DMS153 treated with DMSO at 0.1 percent for 48 hours (cell line): Measurements from ENCODE around the gene MCRS1.
"Not testable (repeated sequence)": the region's sequence is repeated elsewhere in the genome, so short reads cannot be mapped to it uniquely, and the experiment has no call there.

Experiments used
- DNase-seq: peaks from one replicate; lab custom pipeline; 2025; ENCODE audit not compliant: unreplicated experiment; lab: John Stamatoyannopoulos, UW

The MCRS1 gene

GRCh38 chr12:49542592-49543160 lies 25.3 kb downstream of the MCRS1 start:
- DNase-seq, result no peak

- no peak for DNase-seq
Measured at GRCh38 chr12:49541911-49542505, 25.9 kb downstream of the MCRS1 start.

- DNase-seq, result no peak
Measured at GRCh38 chr12:49541140-49541861, 26.6 kb downstream of the MCRS1 start.

GRCh38 chr12:49540229-49541139 lies 27.5 kb downstream of the MCRS1 start:
- no peak for DNase-seq

GRCh38 chr12:49539406-49540228 lies 28.3 kb downstream of the MCRS1 start:
- no peak for DNase-seq

GRCh38 chr12:49538510-49539403 lies 29.2 kb downstream of the MCRS1 start, which contains the start of gene KCNH3:
KCNH3 (plus strand) TSS chr12:49539030; CDS start chr12:49539417, 387 bp downstream.
- DNase-seq, result peak; percentile 9

- DNase-seq, result no peak
Measured at GRCh38 chr12:49537752-49538509, 30.0 kb downstream of the MCRS1 start.

- DNase-seq, result no peak
Measured at GRCh38 chr12:49537231-49537751, 30.7 kb downstream of the MCRS1 start.

GRCh38 chr12:49536526-49537071 lies 31.3 kb downstream of the MCRS1 start:
- no peak for DNase-seq

- no peak for DNase-seq
Measured at GRCh38 chr12:49535921-49536525, 31.9 kb downstream of the MCRS1 start.

- no peak for DNase-seq
Measured at GRCh38 chr12:49534731-49535278, 33.1 kb downstream of the MCRS1 start.

- DNase-seq, result not testable (repeated sequence)
Measured at GRCh38 chr12:49534122-49534521, 33.8 kb downstream of the MCRS1 start.

GRCh38 chr12:49533331-49533730 lies 34.6 kb downstream of the MCRS1 start:
- no peak for DNase-seq

GRCh38 chr12:49531745-49532144 lies 36.2 kb downstream of the MCRS1 start:
- DNase-seq, result no peak

GRCh38 chr12:49529414-49529813 lies 38.5 kb downstream of the MCRS1 start:
- no peak for DNase-seq

- DNase-seq, result no peak
Measured at GRCh38 chr12:49527361-49528130, 40.4 kb downstream of the MCRS1 start.

GRCh38 chr12:49525942-49526341 lies 42.0 kb downstream of the MCRS1 start:
- no peak for DNase-seq
